Neural progenitor cell (in vitro differentiated cells): ENCODE results near the gene GALP.

Source experiments
- EZH2 ChIP-seq: fragments of 200-600 bp; sonication (generic); IDR thresholded peaks from 2 replicates; pipeline ENCODE4 v1.6.1; 2017; ENCODE audit warnings: antibody characterized with exemption, mild to moderate bottlenecking, moderate library complexity
- EZH2phosphoT487 ChIP-seq: fragments of 200-600 bp; sonication (generic); IDR thresholded peaks from 2 replicates; pipeline ENCODE4 v1.6.1; 2017; ENCODE audit warnings: antibody characterized with exemption
- TF ChIP-seq, protein P1 (sequence below): fragments of 200-600 bp; sonication (generic); IDR thresholded peaks from 2 replicates; pipeline ENCODE4 v1.5.1; 2017; ENCODE audit warnings: antibody characterized with exemption, mild to moderate bottlenecking

DNA sequence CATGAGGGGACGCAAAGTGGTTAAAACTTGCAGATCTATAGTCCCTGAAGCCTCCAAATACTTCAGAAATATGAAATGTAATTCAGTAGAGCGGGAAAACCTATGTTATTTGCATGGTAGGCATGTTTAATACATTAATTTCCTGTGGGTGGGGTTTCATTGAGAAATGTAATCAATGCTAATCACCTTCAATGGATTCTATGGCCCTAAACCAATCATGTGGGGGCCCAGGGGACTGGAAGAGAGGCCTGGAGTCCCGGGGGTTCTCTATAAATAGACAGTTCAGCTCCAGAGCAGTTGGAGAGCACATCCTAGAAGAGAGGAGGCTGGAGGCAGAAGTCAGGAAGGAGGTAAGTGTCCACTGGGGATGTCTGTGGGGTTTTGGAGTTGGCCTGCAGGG lies 26.2 kb downstream of the GALP start, which contains the start of gene ZSCAN5C:
- TF ChIP-seq, protein P1, sequence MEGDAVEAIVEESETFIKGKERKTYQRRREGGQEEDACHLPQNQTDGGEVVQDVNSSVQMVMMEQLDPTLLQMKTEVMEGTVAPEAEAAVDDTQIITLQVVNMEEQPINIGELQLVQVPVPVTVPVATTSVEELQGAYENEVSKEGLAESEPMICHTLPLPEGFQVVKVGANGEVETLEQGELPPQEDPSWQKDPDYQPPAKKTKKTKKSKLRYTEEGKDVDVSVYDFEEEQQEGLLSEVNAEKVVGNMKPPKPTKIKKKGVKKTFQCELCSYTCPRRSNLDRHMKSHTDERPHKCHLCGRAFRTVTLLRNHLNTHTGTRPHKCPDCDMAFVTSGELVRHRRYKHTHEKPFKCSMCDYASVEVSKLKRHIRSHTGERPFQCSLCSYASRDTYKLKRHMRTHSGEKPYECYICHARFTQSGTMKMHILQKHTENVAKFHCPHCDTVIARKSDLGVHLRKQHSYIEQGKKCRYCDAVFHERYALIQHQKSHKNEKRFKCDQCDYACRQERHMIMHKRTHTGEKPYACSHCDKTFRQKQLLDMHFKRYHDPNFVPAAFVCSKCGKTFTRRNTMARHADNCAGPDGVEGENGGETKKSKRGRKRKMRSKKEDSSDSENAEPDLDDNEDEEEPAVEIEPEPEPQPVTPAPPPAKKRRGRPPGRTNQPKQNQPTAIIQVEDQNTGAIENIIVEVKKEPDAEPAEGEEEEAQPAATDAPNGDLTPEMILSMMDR = no peak
- TF ChIP-seq EZH2 (no peak), EZH2phosphoT487 (no peak)
